Measurements from ENCODE around the gene HK2.
"Not testable (repeated sequence)": the region's sequence is repeated elsewhere in the genome, so short reads cannot be mapped to it uniquely, and the experiment has no call there.

HK2 gene

GRCh38 chr2:74835831-74836674 lies 2.1 kb downstream of the HK2 start:
- DNase-seq: no peak

- DNase-seq: no peak
These were observed 2.9 kb downstream of the HK2 start for GRCh38 chr2:74836675-74837401.

GRCh38 chr2:74841641-74842040 lies 7.7 kb downstream of the HK2 start:
- DNase-seq: no peak

GRCh38 chr2:74843433-74843832 lies 9.5 kb downstream of the HK2 start:
- no peak for DNase-seq

GRCh38 chr2:74843899-74844298 lies 10.0 kb downstream of the HK2 start:
- DNase-seq: no peak

- DNase-seq: no peak
These were observed 10.8 kb downstream of the HK2 start for GRCh38 chr2:74844752-74845151.

GRCh38 chr2:74845217-74845751 lies 11.4 kb downstream of the HK2 start:
- peak; percentile 22 for DNase-seq

GRCh38 chr2:74845991-74846390 lies 12.1 kb downstream of the HK2 start:
- DNase-seq: no peak

GRCh38 chr2:74846481-74846880 lies 12.6 kb downstream of the HK2 start:
- no peak for DNase-seq

GRCh38 chr2:74847070-74847858 lies 13.3 kb downstream of the HK2 start:
- DNase-seq: no peak

GRCh38 chr2:74849228-74849892 lies 15.4 kb downstream of the HK2 start:
- no peak for DNase-seq

- DNase-seq: no peak
These were observed 16.7 kb downstream of the HK2 start for GRCh38 chr2:74850496-74851190.

- no peak for DNase-seq
These were observed 17.3 kb downstream of the HK2 start for GRCh38 chr2:74851191-74851566.

GRCh38 chr2:74853360-74853759 lies 19.4 kb downstream of the HK2 start:
- DNase-seq: not testable (repeated sequence)

- DNase-seq: no peak
These were observed 20.5 kb downstream of the HK2 start for GRCh38 chr2:74854401-74854800.

GRCh38 chr2:74855114-74855707 lies 21.3 kb downstream of the HK2 start:
- DNase-seq: not testable (repeated sequence)

GRCh38 chr2:74856004-74856578 lies 22.2 kb downstream of the HK2 start:
- DNase-seq: no peak

GRCh38 chr2:74856599-74856998 lies 22.7 kb downstream of the HK2 start:
- DNase-seq: no peak

GRCh38 chr2:74857215-74857614 lies 23.3 kb downstream of the HK2 start:
- DNase-seq: no peak

- DNase-seq: no peak
These were observed 23.8 kb downstream of the HK2 start for GRCh38 chr2:74857725-74858124.

- DNase-seq: no peak
These were observed 24.4 kb downstream of the HK2 start for GRCh38 chr2:74858281-74858680.
